Cardiac atrium fibroblast (primary cell): ENCODE data around the gene PCGF2. TPM values are rescaled to one million over a fixed set of nuclear protein-coding genes. Genes with fewer than 3 reads are reported as not detected.

ENCODE experiments used
- total RNA-seq: library from RNA; depleted of rRNA; stranded (reverse); fragments of >200 nt; gene quantifications from 2 replicates; pipeline ENCODE4 v1.2.3, GENCODE V29; 2015

PCGF2 gene
- total RNA-seq, result 2.9 and 4.7 TPM in 2 replicates

DNA sequence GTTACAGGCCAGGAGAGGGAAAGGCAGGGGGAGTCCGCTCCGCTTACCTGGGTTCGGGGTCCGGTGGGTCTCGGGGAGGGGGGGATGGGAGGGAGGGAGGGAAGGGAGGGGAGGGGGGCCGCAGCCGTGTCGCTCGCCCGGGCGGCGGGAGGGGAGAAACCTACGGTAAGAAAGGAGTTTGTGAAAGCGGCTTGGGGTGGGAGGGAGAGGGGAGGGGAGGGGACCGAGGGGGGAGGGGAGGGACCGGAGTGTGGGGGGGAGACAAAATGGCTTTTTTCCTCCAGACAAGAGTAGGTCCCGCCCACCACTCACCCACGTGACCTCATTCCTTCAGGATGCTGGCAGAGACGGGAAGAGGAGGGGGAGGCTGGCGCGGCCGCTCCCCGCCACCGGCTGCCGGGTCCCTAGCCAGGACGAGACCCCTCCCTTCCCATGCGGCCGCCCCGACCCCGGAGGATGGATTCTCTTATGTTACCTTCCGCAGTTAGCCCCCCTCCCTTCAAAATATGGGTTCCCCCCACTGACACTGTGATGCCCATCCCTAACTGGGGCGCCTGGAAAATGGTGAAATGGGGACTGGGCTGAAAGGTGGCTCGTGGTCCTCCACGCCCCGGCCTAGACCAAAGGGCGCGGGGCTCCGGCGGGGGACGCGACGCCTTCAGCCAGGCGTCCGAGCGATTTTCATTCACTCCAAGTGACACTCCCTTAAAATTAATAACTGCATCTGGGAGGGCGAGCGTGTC is at the start of gene PCGF2:
TSS of gene PCGF2 (minus strand) at position 188 of the 743 bp plus-strand sequence. CDS start 7,934 bp downstream, outside the sequence.

DNA sequence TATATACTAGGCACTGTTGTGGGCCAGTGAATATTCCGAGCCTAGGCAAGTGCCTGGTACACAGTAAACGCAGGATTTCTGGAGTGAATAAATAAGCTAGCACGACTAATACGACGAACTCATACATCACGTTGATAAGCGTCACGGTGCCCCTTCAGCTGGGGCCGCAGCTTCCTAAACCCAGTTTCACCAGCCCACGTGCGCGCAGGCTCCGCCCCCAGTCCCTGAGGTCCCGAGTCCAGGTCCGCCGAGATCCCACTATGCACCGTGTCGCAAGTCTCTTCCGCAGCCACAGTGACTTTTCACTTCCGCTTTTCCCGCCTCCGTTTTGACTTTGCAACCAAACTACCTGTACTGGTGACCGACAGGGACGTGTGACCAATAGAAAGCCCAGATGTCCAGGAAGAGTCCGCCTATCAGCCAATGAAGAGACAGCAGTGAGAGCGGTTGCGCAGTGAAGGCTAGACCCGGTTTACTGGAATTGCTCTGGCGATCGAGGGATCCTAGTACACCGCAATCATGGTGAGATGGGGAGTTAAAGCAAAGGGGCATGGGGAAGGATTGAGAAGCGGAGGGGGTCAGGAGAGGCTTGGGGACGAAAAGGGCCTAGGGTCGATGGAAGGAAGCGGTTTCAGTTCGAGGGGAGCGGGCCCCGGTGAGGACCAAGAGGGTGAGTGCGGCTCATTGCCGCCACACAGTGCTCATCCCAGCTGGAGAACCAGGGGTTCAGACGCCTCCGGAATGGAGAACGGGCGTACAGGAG is 4.4 kb upstream of the PCGF2 start, which contains the start of gene PSMB3:
TSS of gene PSMB3 (plus strand) at position 434 of the 763 bp plus-strand sequence. CDS start at position 520, 86 bp downstream.

GRCh38 chr17:38729886-38730525 is 18.1 kb downstream of the PCGF2 start, which contains the start of gene CISD3:
Gene CISD3, plus strand, starts transcription at chr17:38730341. Its CDS starts 18 bp downstream, at chr17:38730359.

DNA sequence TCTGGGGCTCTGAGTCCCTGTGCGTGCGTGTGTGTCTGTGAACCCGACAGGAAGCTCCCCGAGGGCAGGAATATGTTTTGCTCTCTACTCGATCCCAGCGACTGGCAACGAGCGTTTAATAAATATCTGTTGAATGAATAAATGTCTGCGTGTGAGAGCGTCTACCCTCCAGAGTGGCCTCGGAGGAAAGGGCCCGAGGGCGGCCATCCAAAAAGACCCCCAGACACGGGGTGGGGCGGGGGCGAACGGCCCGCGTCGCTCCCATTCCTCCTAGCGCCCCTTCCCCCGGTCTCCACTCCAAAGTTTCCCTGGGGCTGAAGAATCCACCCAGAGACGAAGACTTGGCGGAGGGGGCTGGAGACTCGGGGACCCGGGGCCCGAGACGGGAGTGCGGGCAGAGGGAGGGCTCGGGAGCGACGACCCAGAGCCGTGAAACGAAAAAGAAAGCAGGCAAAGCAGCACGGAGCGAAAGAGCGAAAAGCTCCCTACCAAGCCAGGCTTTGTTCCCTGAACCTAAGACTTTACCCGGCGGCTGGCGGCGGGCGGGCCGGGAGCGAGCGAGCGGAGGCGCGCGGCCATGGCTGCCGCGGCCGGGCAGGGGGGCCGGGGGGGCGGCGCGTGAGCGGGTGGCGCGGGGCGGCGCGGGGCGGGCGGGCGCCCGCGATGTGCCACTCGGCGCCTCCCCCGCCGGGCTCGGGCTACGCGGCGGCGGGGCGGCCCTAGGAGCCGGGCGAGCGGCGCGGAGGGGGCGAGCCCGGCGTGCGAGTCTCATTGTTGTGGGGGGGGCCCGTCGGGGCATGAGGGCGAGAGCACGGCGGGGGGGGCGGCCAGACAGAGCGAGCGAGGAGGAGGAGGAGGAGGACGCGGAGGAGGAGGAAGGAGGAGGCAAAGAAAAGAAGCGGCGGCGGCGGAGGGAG is 43.3 kb downstream of the PCGF2 start, which contains the start of gene MLLT6:
TSS of gene MLLT6 (plus strand) at position 668 of the 917 bp plus-strand sequence. CDS start 360 bp downstream, outside the sequence.

Other genes with a start within 250 kb of the PCGF2 start
- gene SRCIN1, start 142.4 kb downstream of the PCGF2 start, total RNA-seq, result not detected in 2 replicates
- 5.0 and 8.1 TPM in 2 replicates for gene EPOP, start 73.4 kb downstream of the PCGF2 start, total RNA-seq
- 13.3 and 17.1 TPM in 2 replicates for gene MLLT6, start 43.1 kb downstream of the PCGF2 start, total RNA-seq
- gene CISD3, start 18.0 kb downstream of the PCGF2 start, total RNA-seq, result 5.8 and 19.0 TPM in 2 replicates
- gene PSMB3, start 4.4 kb upstream of the PCGF2 start, total RNA-seq, result 158 and 179 TPM in 2 replicates
- gene PIP4K2B, start 51.2 kb upstream of the PCGF2 start, total RNA-seq, result 53.4 and 55.6 TPM in 2 replicates
- 5.2 and 13.5 TPM in 2 replicates for gene CWC25, start 77.0 kb upstream of the PCGF2 start, total RNA-seq
- 1,484 and 1,693 TPM in 2 replicates for gene RPL23, start 105.4 kb upstream of the PCGF2 start, total RNA-seq
- gene LASP1, start 121.7 kb upstream of the PCGF2 start, total RNA-seq, result 327 and 332 TPM in 2 replicates
- not detected in 2 replicates for gene FBXO47, start 219.1 kb upstream of the PCGF2 start, total RNA-seq